IMR-90 (cell line): ENCODE data around the gene INTU. TPM values are rescaled to one million over a fixed set of nuclear protein-coding genes. Genes with fewer than 3 reads are reported as not detected.

ENCODE experiments used
- ATAC-seq: fragments of 200-7000 bp; cut with Tn5 transposase; 2 replicates; pipeline ENCODE4 v1.9.1; 2020; ENCODE audit warnings: low read depth, mild to moderate bottlenecking, moderate library complexity
- BruUV-seq: library from RNA; stranded (reverse); fragments of 400-500 nt; replicated peaks from 2 replicates; lab custom pipeline; 2021; lab: Mats Ljungman, UMichigan
- CTCF ChIA-PET: fragments of 300-600 bp; formaldehyde crosslinking; extraction: SDS; loops from one replicate; lab custom pipeline; 2021; ENCODE audit warnings: antibody characterized with exemption; lab: Yijun Ruan, JAX
- POLR2A ChIA-PET: fragments of 300-600 bp; sonication (Branson Sonifier 250); formaldehyde crosslinking; loops from one replicate; lab custom pipeline; 2022; ENCODE audit warnings: antibody characterized with exemption; ENCODE audit not compliant: unreplicated experiment; lab: Charles Lee
- DNase-seq: peaks from one replicate; pipeline ENCODE4 v3.0.0; 2013
- H2AFZ ChIP-seq: replicated peaks from 2 replicates; pipeline ENCODE3; 2013; ENCODE audit warnings: low read length, mild to moderate bottlenecking; ENCODE audit not compliant: poor library complexity
- H2AK5ac ChIP-seq: 2 replicates; pipeline ENCODE4 v1.6.1; 2013; ENCODE audit warnings: low read depth, low read length, inconsistent platforms
- H2AK9ac ChIP-seq: replicated peaks from 2 replicates; pipeline ENCODE3; 2013; ENCODE audit warnings: mild to moderate bottlenecking, low read depth, low read length, moderate library complexity; ENCODE audit not compliant: poor library complexity
- H2BK120ac ChIP-seq: 2 replicates; pipeline ENCODE4 v1.6.1; 2013; ENCODE audit warnings: low read depth, low read length, inconsistent platforms
- H2BK15ac ChIP-seq: 3 replicates; pipeline ENCODE4 v1.6.1; 2013; ENCODE audit warnings: low read depth, low read length, inconsistent platforms
- H2BK20ac ChIP-seq: 2 replicates; pipeline ENCODE4 v1.6.1; 2013; ENCODE audit warnings: low read depth, mild to moderate bottlenecking, inconsistent platforms, low read length, moderate library complexity
- H2BK5ac ChIP-seq: 2 replicates; pipeline ENCODE4 v1.6.1; 2013; ENCODE audit warnings: mild to moderate bottlenecking, low read depth, low read length, inconsistent platforms; ENCODE audit not compliant: poor library complexity, severe bottlenecking
- H3K14ac ChIP-seq: replicated peaks from 2 replicates; pipeline ENCODE4 v1.6.1; 2013; ENCODE audit warnings: low read depth, low read length, inconsistent platforms
- H3K18ac ChIP-seq: 2 replicates; pipeline ENCODE4 v1.6.1; 2013; ENCODE audit warnings: low read depth, low read length, control low read depth
- H3K23ac ChIP-seq: 2 replicates; pipeline ENCODE4 v1.6.1; 2013; ENCODE audit warnings: low read depth, low read length, inconsistent platforms
- H3K27ac ChIP-seq: 2 replicates; pipeline ENCODE4 v1.5.1; 2013; ENCODE audit warnings: mild to moderate bottlenecking, control low read depth, low read length; ENCODE audit not compliant: insufficient read depth
- H3K27me3 ChIP-seq: 2 replicates; pipeline ENCODE4 v1.6.1; 2013; ENCODE audit warnings: low read length; ENCODE audit not compliant: control insufficient read depth, insufficient read depth
- H3K36me3 ChIP-seq: 2 replicates; pipeline ENCODE4 v1.6.1; 2013; ENCODE audit warnings: low read length, mixed read lengths; ENCODE audit not compliant: control insufficient read depth, insufficient read depth
- H3K4ac ChIP-seq: 2 replicates; pipeline ENCODE4 v1.6.1; 2013; ENCODE audit warnings: low read depth, low read length, inconsistent platforms
- H3K4me1 ChIP-seq: 2 replicates; pipeline ENCODE4 v1.6.1; 2013; ENCODE audit warnings: low read length, mixed read lengths; ENCODE audit not compliant: control insufficient read depth, insufficient read depth
- H3K4me2 ChIP-seq: 2 replicates; pipeline ENCODE4 v1.6.1; 2013; ENCODE audit warnings: low read depth, mild to moderate bottlenecking, control low read depth, low read length, moderate library complexity
- H3K4me3 ChIP-seq: 2 replicates; pipeline ENCODE4 v1.5.1; 2013; ENCODE audit warnings: low read depth, mild to moderate bottlenecking, control low read depth, low read length, moderate library complexity; ENCODE audit not compliant: insufficient read depth
- H3K56ac ChIP-seq: 2 replicates; pipeline ENCODE4 v1.6.1; 2013; ENCODE audit warnings: low read length, inconsistent platforms; ENCODE audit not compliant: insufficient read depth; ENCODE audit errors: extremely low read depth
- H3K79me1 ChIP-seq, 2 experiments: 2 replicates each; pipeline ENCODE4 v1.6.1; 2013; ENCODE audit warnings: low read length in 2 of 2, inconsistent platforms in 1 of 2, low read depth in 1 of 2
- H3K9ac ChIP-seq: 2 replicates; pipeline ENCODE4 v1.6.1; 2013; ENCODE audit warnings: low read depth, low read length, control low read depth
- H3K9me1 ChIP-seq: 2 replicates; pipeline ENCODE4 v1.6.1; 2013; ENCODE audit warnings: low read length, inconsistent platforms; ENCODE audit not compliant: insufficient read depth
- H3K9me3 ChIP-seq: 2 replicates; pipeline ENCODE4 v1.6.1; 2013; ENCODE audit warnings: low read length; ENCODE audit not compliant: control insufficient read depth, insufficient read depth
- H4K20me1 ChIP-seq: 2 replicates; pipeline ENCODE4 v1.6.1; 2013; ENCODE audit warnings: low read length, inconsistent platforms; ENCODE audit not compliant: insufficient read depth
- H4K5ac ChIP-seq: 2 replicates; pipeline ENCODE4 v1.6.1; 2013; ENCODE audit warnings: mild to moderate bottlenecking, low read depth, low read length, control low read depth
- H4K8ac ChIP-seq, 2 experiments: 2 replicates each; pipeline ENCODE4 v1.6.1; 2013; ENCODE audit warnings: low read depth in 2 of 2, low read length in 2 of 2, control low read depth in 1 of 2, inconsistent platforms in 1 of 2
- H4K91ac ChIP-seq: 2 replicates; pipeline ENCODE4 v1.6.1; 2013; ENCODE audit warnings: low read depth, low read length, inconsistent platforms; ENCODE audit not compliant: insufficient read depth
- FOS ChIP-seq: fragments of 150-350 bp; IDR thresholded peaks from 2 replicates; pipeline ENCODE4 v1.6.1; 2016; ENCODE audit warnings: low read depth, low read length
- MAZ ChIP-seq: IDR thresholded peaks from 2 replicates; pipeline ENCODE4 v1.6.1; 2012; ENCODE audit warnings: low read depth, mild to moderate bottlenecking, low read length, improper control_type of control experiment, moderate library complexity, borderline replicate concordance
- POLR2A ChIP-seq: IDR thresholded peaks from 2 replicates; pipeline ENCODE4 v1.6.1; 2012; ENCODE audit warnings: mild to moderate bottlenecking, low read depth, low read length
- RCOR1 ChIP-seq: IDR thresholded peaks from 2 replicates; pipeline ENCODE4 v1.6.1; 2012; ENCODE audit warnings: mild to moderate bottlenecking, low read length, improper control_type of control experiment; ENCODE audit not compliant: insufficient replicate concordance
- WGBS, 2 experiments: methylation state at CpG; one replicate each; pipeline versions ENCODE4 v1.1.5 to v1.1.7; 2013; ENCODE audit warnings: missing lambda C conversion rate in 2 of 2; ENCODE audit not compliant: insufficient read length in 1 of 2; ENCODE audit errors: extremely low coverage in 2 of 2; 5-methylcytosine and 5-hydroxymethylcytosine counted together
- dilution Hi-C: fragments of 300-500 bp; cut with HindIII; formaldehyde crosslinking; loops from one replicate; pipeline ENCODE4 v1.14.3; 2018; ENCODE audit warnings: low sequenced_read_pairs; ENCODE audit not compliant: unreplicated experiment
- in situ Hi-C: fragments of 300-500 bp; cut with MboI; formaldehyde crosslinking; loops from 3 replicates; pipeline ENCODE4 v1.14.3; 2019; ENCODE audit warnings: low sequenced_read_pairs, inconsistent platforms, mixed read lengths
- intact Hi-C: fragments of 100-400 bp; cut with micrococcal nuclease; formaldehyde crosslinking; loops from 2 replicates; pipeline ENCODE4 v1.10.0; 2022
- polyA plus RNA-seq, 3 experiments: library from polyadenylated mRNA; depleted of rRNA; stranded (reverse); fragments of >200 nt; gene quantifications; 2 replicates each; pipeline ENCODE4 v1.2.3, GENCODE V29; 2012; ENCODE audit warnings: low replicate concordance in 1 of 3
- total RNA-seq: library from RNA; depleted of rRNA; stranded (reverse); fragments of >200 nt; gene quantifications from 2 replicates; pipeline ENCODE4 v1.2.3, GENCODE V29; 2012

INTU gene
- total and polyA plus RNA-seq, 2 of the 4 experiments (the other 2 are of a cell fraction), result 6.5 to 10.8 TPM

- Histone ChIP-seq H4K20me1 (no peaks in the 10 kb centered on the region), H3K4me1 (no peaks in the 10 kb centered on the region), H4K5ac (no peak overlapping the region), H4K8ac (no peak overlapping the region), H4K91ac (no peak overlapping the region), H3K56ac (no peak overlapping the region), H2AFZ (no peak overlapping the region), H2AK5ac (no peak overlapping the region), H2BK15ac (no peak overlapping the region), H3K9me1 (no peaks in the 10 kb centered on the region), H2BK5ac (no peak overlapping the region), H3K9me3 (no peaks in the 10 kb centered on the region), H3K9ac (no peak overlapping the region), H3K36me3 (no peaks in the 10 kb centered on the region), H3K4me3 (no peak overlapping the region), H3K4ac (no peak overlapping the region), H3K4me2 (no peak overlapping the region), H3K27ac (no peak overlapping the region), H2BK120ac (no peak overlapping the region), H3K79me1 (no peaks in the 10 kb centered on the region), H3K14ac (no peak overlapping the region), H3K18ac (no peak overlapping the region), H3K27me3 (peaks cover 12% of the 10 kb centered on the region), H2BK20ac (no peak overlapping the region), H3K23ac (no peak overlapping the region), H2AK9ac (no peak overlapping the region)
- dilution Hi-C loops (no loop called here), intact Hi-C loops (no loop called here), in situ Hi-C loops (loop anchor here (25.0 kb wide), 1 partner anchor 97 kb away; no protein-coding TSS in a partner anchor)
- no CpG with 5 or more reads among the region's 5 CpGs for WGBS, 2 experiments
- TF ChIP-seq POLR2A, result no peak
- TF ChIP-seq RCOR1, result no peak
- no peak for TF ChIP-seq FOS
- TF ChIP-seq MAZ, result no peak
- no TSS peak for BruUV-seq
- ChIA-PET POLR2A (no interaction called here), CTCF (no interaction called here)
- ATAC-seq, result no peak
- no peak for DNase-seq
These were observed 23.3 kb upstream of the INTU start for GRCh38 chr4:127609484-127609883.
